SH-SY5Y (cell line): ENCODE results near the gene SHISA9.

ENCODE experiments used
- GATA2 ChIP-seq: IDR thresholded peaks from 2 replicates; pipeline ENCODE4 v1.6.1; 2011; ENCODE audit warnings: mild to moderate bottlenecking, low read depth, low read length
- GATA3 ChIP-seq: IDR thresholded peaks from 2 replicates; pipeline ENCODE4 v1.6.1; 2011; ENCODE audit warnings: low read depth, mild to moderate bottlenecking, low read length, moderate library complexity

DNA sequence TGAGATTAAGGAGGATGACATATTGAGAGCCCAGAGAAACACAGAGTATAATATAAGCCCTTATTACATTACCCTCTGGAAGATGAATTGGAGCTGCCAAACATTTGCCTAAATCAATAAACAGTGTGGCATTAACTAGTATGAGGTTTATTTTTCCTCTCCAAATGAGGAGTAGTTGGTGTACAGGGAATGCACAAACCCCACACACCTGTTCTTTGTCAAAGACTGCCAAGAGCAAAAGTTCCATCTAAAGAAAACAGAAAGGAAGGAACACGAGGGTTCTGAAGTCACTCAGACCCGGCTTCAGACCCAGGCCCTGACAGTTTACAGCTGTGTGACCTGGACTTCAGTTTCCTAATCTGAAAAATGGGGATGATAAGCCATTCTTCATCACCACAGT lies 138.1 kb downstream of the SHISA9 start:
- no peak for TF ChIP-seq GATA2
- TF ChIP-seq GATA3 = no peak
